Natural killer cell (primary cell): ENCODE results near the gene CCNK. TPM values are rescaled to one million over a fixed set of nuclear protein-coding genes. Genes with fewer than 3 reads are reported as not detected.

Source experiments
- ATAC-seq, 3 donors: fragments of 150-1000 bp in 2 of 3; fragments of 200-7000 bp in 1 of 3; cut with Tn5 transposase; 1 replicate in 1 of 3; 2 replicates in 2 of 3; pipeline ENCODE4 v1.10.0; 2021; ENCODE audit warnings: mild to moderate bottlenecking in 2 of 3, moderate library complexity in 2 of 3
- DNase-seq, 2 donors: peaks; one replicate each; pipeline versions ENCODE4 v3.0.0 to v3.0.0-alpha.2; 2013 to 2021; ENCODE audit warnings: mixed read lengths in 1 of 2
- H3K27ac ChIP-seq: one replicate; pipeline ENCODE4 v1.5.1; 2013; ENCODE audit warnings: mild to moderate bottlenecking, low read length
- H3K27me3 ChIP-seq: one replicate; pipeline ENCODE4 v1.6.1; 2013; ENCODE audit warnings: low read length; ENCODE audit not compliant: control insufficient read depth, insufficient read depth
- H3K36me3 ChIP-seq: one replicate; pipeline ENCODE4 v1.6.1; 2013; ENCODE audit warnings: low read length; ENCODE audit not compliant: control insufficient read depth, insufficient read depth
- H3K4me1 ChIP-seq: one replicate; pipeline ENCODE4 v1.6.1; 2013; ENCODE audit warnings: low read length; ENCODE audit not compliant: control insufficient read depth, insufficient read depth
- H3K4me3 ChIP-seq: one replicate; pipeline ENCODE4 v1.5.1; 2013; ENCODE audit warnings: low read length
- H3K9me3 ChIP-seq: one replicate; pipeline ENCODE4 v1.6.1; 2013; ENCODE audit warnings: low read length; ENCODE audit not compliant: control insufficient read depth, insufficient read depth
- H3K27ac Mint-ChIP-seq, 2 donors: one replicate each; pipeline ENCODE4 v1.8.0; 2022; ENCODE audit warnings: mild to moderate bottlenecking in 2 of 2, mixed read lengths in 2 of 2, moderate library complexity in 1 of 2
- H3K27me3 Mint-ChIP-seq, 2 donors: one replicate each; pipeline ENCODE4 v1.8.0; 2022; ENCODE audit warnings: low read depth in 2 of 2, mixed read lengths in 2 of 2
- H3K36me3 Mint-ChIP-seq: one replicate; pipeline ENCODE4 v1.8.0; 2022; ENCODE audit warnings: mixed read lengths
- H3K4me1 Mint-ChIP-seq, 2 donors: one replicate each; pipeline ENCODE4 v1.8.0; 2022; ENCODE audit warnings: mixed read lengths in 2 of 2
- H3K4me3 Mint-ChIP-seq: one replicate; pipeline ENCODE4 v1.8.0; 2022; ENCODE audit warnings: mild to moderate bottlenecking, moderate library complexity, mixed read lengths
- H3K9me3 Mint-ChIP-seq, 2 donors: one replicate each; pipeline ENCODE4 v1.8.0; 2022; ENCODE audit warnings: mixed read lengths in 2 of 2
- CTCF ChIP-seq: fragments of 200-600 bp; IDR thresholded peaks from one replicate; pipeline ENCODE4 v1.8.0; 2022; ENCODE audit warnings: antibody characterized with exemption
- WGBS: methylation state at CpG from one replicate; pipeline ENCODE4 v1.1.7; 2013; ENCODE audit warnings: missing lambda C conversion rate; ENCODE audit not compliant: insufficient coverage; 5-methylcytosine and 5-hydroxymethylcytosine counted together
- intact Hi-C: fragments of 100-400 bp; cut with micrococcal nuclease; formaldehyde crosslinking; loops from one replicate; pipeline ENCODE4 v1.14.2; 2022
- total RNA-seq, 4 donors: library from RNA; stranded (reverse); fragments of 120-200 nt in 1 of 4; gene quantifications; one replicate each; pipeline versions ENCODE4 v1.2.3 to v1.2.4, GENCODE V29; 2013 to 2022

CCNK gene
- total RNA-seq, 3 donors from 2014 or later (not counting 1 experiment from before 2014, with no cell fraction given): 155 to 168 (median 165) TPM

- Mint-ChIP-seq H3K4me1 (peaks cover 0 to 5% of the 10 kb centered on the region in 2 donors), H3K36me3 (peaks cover 27% of the 10 kb centered on the region), H3K27me3 (no peaks in the 10 kb centered on the region), H3K27ac (no peak overlapping the region), H3K4me3 (no peak overlapping the region), H3K9me3 (no peaks in the 10 kb centered on the region)
- no peak for ATAC-seq
- H3K27ac ChIP-seq: no peak overlapping the region
- 97% methylated on average over 14 of the region's 14 CpGs for WGBS
- peaks cover 87% of the 10 kb centered on the region for H3K36me3 ChIP-seq
- TF ChIP-seq CTCF: no peak
- intact Hi-C loops: no loop called here
- no peak overlapping the region for H3K4me3 ChIP-seq
- no peaks in the 10 kb centered on the region for H3K4me1 ChIP-seq
- no peaks in the 10 kb centered on the region for H3K27me3 ChIP-seq
- no peaks in the 10 kb centered on the region for H3K9me3 ChIP-seq
- DNase-seq: no peak
Observed at GRCh38 chr14:99502989-99503421, 21.8 kb downstream of the CCNK start.

- intact Hi-C loops: no loop called here
- Histone ChIP-seq H3K4me3 (no peak overlapping the region), H3K27ac (no peak overlapping the region), H3K9me3 (no peaks in the 10 kb centered on the region), H3K36me3 (peaks cover 89% of the 10 kb centered on the region), H3K27me3 (no peaks in the 10 kb centered on the region), H3K4me1 (no peaks in the 10 kb centered on the region)
- H3K4me1 Mint-ChIP-seq: no peaks in the 10 kb centered on the region
- H3K27ac Mint-ChIP-seq: no peak overlapping the region
- H3K4me3 Mint-ChIP-seq: no peak overlapping the region
- peaks cover 27% of the 10 kb centered on the region for H3K36me3 Mint-ChIP-seq
- no peaks in the 10 kb centered on the region for H3K9me3 Mint-ChIP-seq
- no peak for TF ChIP-seq CTCF
- H3K27me3 Mint-ChIP-seq: no peaks in the 10 kb centered on the region
- WGBS: 97% methylated on average over 4 of the region's 4 CpGs
- ATAC-seq (no peak), DNase-seq (no peak)
Observed at GRCh38 chr14:99503848-99504453, 22.7 kb downstream of the CCNK start.

- H3K4me1 Mint-ChIP-seq: no peaks in the 10 kb centered on the region
- Histone ChIP-seq H3K36me3 (peaks cover 96% of the 10 kb centered on the region), H3K9me3 (no peaks in the 10 kb centered on the region), H3K4me3 (no peak overlapping the region), H3K4me1 (no peaks in the 10 kb centered on the region), H3K27me3 (no peaks in the 10 kb centered on the region), H3K27ac (no peak overlapping the region)
- DNase-seq (no peak), ATAC-seq (no peak)
- intact Hi-C loops: no loop called here
- H3K9me3 Mint-ChIP-seq: no peaks in the 10 kb centered on the region
- peaks cover 27% of the 10 kb centered on the region for H3K36me3 Mint-ChIP-seq
- H3K4me3 Mint-ChIP-seq: no peak overlapping the region
- peak overlapping the region in 1 of 2 donors; percentile 8 for H3K27ac Mint-ChIP-seq
- TF ChIP-seq CTCF: no peak
- H3K27me3 Mint-ChIP-seq: no peaks in the 10 kb centered on the region
- whole genome bisulfite sequencing: 97% methylated on average over 5 of the region's 5 CpGs
Observed at GRCh38 chr14:99505089-99505488, 23.9 kb downstream of the CCNK start.

- TF ChIP-seq CTCF: no peak
- Mint-ChIP-seq H3K4me3 (no peak overlapping the region), H3K9me3 (no peaks in the 10 kb centered on the region), H3K4me1 (no peaks in the 10 kb centered on the region), H3K27ac (no peak overlapping the region), H3K27me3 (no peaks in the 10 kb centered on the region), H3K36me3 (peaks cover 27% of the 10 kb centered on the region)
- Histone ChIP-seq H3K27me3 (no peaks in the 10 kb centered on the region), H3K27ac (no peak overlapping the region), H3K4me3 (no peak overlapping the region), H3K9me3 (no peaks in the 10 kb centered on the region), H3K4me1 (no peaks in the 10 kb centered on the region), H3K36me3 (peaks cover 89% of the 10 kb centered on the region)
- intact Hi-C loops: no loop called here
- 95% methylated on average over 6 of the region's 6 CpGs for WGBS
- DNase-seq (no peak), ATAC-seq (no peak)
Observed at GRCh38 chr14:99506276-99506675, 25.1 kb downstream of the CCNK start.
